OCI-LY7 (cell line): ENCODE results near the gene LMOD3.

Experiments used
- EZH2phosphoT487 ChIP-seq: fragments of 200-600 bp; sonication (generic); IDR thresholded peaks from 2 replicates; pipeline ENCODE4 v1.6.1; 2018; ENCODE audit warnings: low read depth, borderline replicate concordance, mild to moderate bottlenecking, mixed run types, antibody characterized with exemption, low read length, moderate library complexity, mixed read lengths
- TF ChIP-seq, protein P1 (sequence below): fragments of 200-600 bp; sonication (generic); conservative IDR thresholded peaks from 2 replicates; pipeline ENCODE4 v1.5.1; 2014; ENCODE audit warnings: mild to moderate bottlenecking, antibody characterized with exemption, low read length, moderate library complexity, mixed read lengths

DNA sequence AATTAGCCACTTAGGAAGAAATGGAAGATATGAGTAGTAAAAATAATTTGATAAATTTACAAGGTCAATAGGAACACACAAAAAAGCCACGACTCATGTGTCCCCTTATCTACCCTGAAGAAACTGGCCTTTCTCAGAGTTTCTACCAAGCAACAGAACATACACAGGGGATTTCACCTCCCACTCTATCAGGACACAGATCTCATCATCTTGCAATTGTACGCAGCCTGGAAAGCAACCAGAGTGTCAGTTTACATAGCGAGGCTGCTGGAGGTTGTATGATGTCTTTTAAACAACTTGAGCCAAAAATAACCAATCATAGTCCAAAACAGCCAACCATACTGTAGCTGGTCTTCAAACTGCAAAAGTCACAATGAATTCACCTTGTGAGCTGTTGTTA lies 19.7 kb upstream of the LMOD3 start:
- TF ChIP-seq, protein P1, sequence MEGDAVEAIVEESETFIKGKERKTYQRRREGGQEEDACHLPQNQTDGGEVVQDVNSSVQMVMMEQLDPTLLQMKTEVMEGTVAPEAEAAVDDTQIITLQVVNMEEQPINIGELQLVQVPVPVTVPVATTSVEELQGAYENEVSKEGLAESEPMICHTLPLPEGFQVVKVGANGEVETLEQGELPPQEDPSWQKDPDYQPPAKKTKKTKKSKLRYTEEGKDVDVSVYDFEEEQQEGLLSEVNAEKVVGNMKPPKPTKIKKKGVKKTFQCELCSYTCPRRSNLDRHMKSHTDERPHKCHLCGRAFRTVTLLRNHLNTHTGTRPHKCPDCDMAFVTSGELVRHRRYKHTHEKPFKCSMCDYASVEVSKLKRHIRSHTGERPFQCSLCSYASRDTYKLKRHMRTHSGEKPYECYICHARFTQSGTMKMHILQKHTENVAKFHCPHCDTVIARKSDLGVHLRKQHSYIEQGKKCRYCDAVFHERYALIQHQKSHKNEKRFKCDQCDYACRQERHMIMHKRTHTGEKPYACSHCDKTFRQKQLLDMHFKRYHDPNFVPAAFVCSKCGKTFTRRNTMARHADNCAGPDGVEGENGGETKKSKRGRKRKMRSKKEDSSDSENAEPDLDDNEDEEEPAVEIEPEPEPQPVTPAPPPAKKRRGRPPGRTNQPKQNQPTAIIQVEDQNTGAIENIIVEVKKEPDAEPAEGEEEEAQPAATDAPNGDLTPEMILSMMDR = no peak
- TF ChIP-seq EZH2phosphoT487 = no peak
